ENCODE results near the gene ZNF385C. TPM values are rescaled to one million over a fixed set of nuclear protein-coding genes. Genes with fewer than 3 reads are reported as not detected.
"Not testable (repeated sequence)": the region's sequence is repeated elsewhere in the genome, so short reads cannot be mapped to it uniquely, and the experiment has no call there.

The ZNF385C gene
- 1.9 TPM for total RNA-seq

DNA sequence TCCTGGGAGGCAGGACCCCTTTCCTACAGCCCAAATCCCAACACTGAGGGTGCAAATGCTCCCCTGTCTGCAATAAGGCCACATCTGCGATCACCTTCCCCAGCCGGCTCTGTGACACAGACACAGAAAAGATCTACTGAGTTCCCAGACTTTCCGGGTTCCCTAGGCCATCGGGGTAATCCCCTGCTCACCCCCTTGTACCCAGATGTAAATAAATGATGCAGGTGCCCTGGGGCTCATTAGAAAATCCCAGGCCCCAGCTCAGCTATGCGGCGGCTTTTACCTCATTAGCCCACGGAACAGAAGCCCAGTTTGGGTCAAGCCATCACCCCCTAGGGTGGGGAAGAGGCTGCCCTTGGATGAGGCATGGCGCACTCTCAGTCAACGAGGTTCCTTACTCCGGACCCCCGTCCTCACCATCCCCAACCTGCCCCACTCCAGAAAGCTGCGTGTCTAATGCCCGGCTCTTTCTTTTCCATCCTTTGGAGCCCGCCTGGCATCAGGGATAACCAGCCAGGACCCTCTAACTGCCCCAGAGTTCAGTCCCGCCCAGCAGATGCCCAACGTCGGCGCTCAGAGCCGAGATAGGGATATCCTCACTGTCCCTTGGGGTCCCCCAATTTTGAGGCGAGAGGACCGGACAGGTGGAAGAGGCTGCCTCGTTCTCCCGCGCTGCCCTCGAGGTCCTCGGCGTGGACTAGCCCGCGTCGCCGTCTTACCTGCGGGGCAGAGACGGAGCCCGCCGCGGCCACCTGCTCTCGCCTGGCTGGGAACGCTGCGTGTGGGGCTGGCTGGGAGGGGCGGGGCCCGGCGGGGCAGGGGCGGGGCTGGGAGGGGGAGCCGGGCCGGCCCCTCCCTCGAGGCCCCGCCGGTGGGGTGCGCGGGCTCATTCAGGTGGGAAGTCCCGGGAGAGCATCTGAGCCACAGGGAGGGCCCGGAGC is at the start of gene ZNF385C:
TSS of gene ZNF385C (minus strand) at position 783 of the 941 bp plus-strand sequence. CDS start 35,417 bp downstream, outside the sequence.
- peak in 2 of 3 donors; percentile 19 to 52 for DNase-seq (ENCODE audit: low read depth in 2 of 3, low spot score in 2 of 3)

DNA sequence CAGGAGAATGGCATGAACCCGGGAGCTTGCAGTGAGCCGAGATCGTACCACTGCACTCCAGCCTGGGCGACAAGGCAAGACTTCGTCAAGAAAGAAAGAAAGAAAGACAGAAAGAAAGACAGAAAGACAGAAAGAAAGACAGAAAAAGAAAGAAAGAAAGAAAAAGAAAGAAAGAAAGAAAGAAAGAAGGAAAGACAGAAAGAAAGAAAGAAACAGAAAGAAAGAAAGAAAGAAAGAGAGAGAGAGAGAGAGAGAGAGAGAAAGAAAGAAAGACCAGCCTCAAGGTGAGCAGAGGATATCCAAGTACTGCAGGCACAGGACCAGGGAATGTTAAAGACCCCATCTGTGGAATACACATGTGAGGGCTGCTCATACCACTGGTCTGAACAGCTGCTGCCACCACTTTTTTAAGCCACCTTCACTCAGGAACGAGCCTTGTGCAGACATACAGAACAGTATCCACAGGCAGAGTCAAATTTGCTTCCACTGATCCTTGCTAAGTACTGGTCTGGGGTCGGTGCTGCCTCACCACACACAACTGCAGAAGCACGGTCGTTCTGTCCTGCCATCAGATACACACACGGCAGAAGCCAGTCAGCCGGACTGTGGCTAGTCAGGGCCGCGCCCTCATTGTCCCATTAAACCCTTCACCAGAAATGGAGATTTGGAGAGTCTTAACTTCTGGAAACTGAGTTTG is 48.8 kb upstream of the ZNF385C start:
- DNase-seq (ENCODE audit: low read depth in 2 of 3, low spot score in 2 of 3) = no peak

- not testable (repeated sequence) for DNase-seq (ENCODE audit: low read depth in 2 of 3, low spot score in 2 of 3)
Observed at GRCh38 chr17:42143138-42143537, 44.9 kb upstream of the ZNF385C start.

DNA sequence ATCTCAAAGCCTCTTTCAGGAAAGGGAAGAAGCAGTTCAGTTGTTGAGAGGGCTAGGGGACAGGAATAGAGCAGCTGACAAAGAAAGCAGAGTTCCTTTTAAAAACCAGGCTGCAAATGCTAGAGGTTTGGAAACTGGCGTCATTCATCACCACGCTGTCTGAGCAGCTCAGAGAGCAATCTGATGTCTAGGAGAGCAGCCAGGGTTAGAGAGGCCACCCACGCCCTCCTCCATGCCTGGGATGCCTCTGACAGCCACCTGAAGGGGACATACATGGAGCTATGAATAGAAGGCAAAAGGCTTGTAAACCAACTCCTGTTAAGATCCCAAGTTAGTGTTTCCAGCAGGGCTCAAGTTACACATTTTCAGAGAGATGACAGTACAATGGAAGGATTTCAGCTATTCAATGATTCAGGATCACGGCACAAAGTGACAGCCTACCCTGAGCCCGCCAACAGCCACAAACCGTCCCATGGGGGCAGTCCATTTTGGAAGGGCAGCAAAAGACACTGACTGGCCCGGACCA is 44.2 kb upstream of the ZNF385C start:
- no peak for DNase-seq (ENCODE audit: low read depth in 2 of 3, low spot score in 2 of 3)

DNA sequence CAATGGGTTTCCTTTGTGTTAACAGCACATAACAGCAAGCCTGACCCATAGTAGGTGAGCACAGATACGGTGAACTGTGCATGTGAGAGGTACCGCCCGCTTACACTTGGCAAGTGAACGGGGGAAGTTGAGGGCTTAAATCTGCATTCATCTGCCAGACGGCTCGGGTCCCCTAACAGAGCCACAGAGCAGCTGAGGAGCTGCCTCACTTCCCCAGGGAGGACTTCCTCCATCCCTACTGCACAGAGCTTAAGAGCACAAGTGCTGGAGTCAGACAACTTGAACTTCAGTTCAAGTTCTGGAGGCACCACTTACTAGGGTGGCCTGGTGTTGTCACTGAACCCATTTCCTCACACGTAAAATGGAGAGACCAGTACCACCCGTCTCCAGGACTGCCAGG is 43.1 kb upstream of the ZNF385C start:
- DNase-seq (ENCODE audit: low read depth in 2 of 3, low spot score in 2 of 3) = no peak

- not testable (repeated sequence) for DNase-seq (ENCODE audit: low read depth in 2 of 3, low spot score in 2 of 3)
Observed at GRCh38 chr17:42140690-42141089, 42.4 kb upstream of the ZNF385C start.

GRCh38 chr17:42138749-42139492 is 40.6 kb upstream of the ZNF385C start:
- DNase-seq (ENCODE audit: low read depth in 2 of 3, low spot score in 2 of 3) = no peak

GRCh38 chr17:42136654-42137051 is 38.4 kb upstream of the ZNF385C start:
- DNase-seq (ENCODE audit: low read depth in 2 of 3, low spot score in 2 of 3) = no peak

DNA sequence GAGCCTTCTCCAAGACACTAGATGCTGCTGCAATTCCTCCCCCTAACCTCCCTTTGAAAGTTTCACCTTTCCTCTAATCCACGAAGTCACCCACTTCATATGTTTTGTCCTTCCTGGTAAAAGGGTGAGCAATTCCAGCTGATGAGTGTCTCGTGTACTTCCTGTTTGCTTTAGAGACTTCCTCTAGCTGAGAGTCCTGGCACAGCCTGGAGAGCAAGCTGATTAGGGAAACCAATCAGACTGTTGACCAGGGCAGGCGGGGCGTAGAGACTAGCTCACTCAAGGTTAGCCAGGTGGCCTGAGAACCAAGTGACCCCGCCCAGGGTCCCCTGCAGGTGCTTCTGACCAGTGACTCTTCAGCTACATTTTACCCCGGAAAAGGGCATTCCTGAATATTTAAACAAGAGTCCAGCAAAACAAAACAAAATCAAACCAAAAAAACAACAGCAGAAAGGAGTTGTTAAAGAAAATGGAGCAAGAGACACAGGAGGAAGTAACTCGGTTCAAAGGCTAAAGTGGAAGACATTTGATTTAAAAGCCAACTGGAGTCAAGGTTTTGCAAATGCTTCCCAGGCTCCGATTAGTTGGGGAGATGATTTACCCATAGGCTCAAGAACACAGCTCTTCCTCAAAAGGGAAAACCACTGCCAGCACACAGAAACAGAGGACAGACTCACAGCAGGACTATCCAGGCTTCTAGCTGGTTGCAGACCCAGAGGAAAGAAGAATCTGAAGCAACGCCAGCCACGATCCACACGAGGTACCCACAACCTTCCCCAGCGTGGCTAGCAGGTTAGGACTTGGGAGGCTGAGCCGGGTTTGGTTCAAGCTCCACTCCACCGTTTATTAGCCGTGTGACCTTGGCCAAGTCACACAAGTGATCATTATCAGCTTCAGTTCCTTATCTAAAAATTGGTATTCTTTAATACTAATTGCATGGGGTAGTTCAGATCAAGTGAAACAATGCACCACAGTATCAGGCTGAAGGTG is 37.7 kb upstream of the ZNF385C start:
- DNase-seq (ENCODE audit: low read depth in 2 of 3, low spot score in 2 of 3) = no peak

DNA sequence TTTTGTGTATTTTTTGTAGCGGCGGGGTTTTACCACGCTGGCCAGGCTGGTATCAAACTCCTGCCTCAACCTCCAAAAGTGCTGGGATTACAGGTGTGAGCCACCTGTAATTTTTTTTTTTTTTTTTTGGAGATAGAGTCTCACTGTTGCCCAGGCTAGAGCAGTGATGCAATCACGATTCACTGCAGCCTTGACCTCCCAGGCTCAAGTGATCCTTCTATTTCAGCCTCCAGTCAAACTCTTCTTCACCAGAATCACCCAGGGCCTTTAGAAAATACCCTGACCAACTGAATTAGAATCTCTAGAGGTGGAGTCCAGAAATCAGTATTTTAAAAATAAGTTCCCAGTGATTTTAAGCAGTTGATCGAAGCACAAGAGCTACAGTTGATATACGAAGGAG is 36.9 kb upstream of the ZNF385C start:
- no peak for DNase-seq (ENCODE audit: low read depth in 2 of 3, low spot score in 2 of 3)

GRCh38 chr17:42133461-42134041 is 35.3 kb upstream of the ZNF385C start:
- peak in 2 of 3 donors; percentile 39 to 70 for DNase-seq (ENCODE audit: low read depth in 2 of 3, low spot score in 2 of 3)

DNA sequence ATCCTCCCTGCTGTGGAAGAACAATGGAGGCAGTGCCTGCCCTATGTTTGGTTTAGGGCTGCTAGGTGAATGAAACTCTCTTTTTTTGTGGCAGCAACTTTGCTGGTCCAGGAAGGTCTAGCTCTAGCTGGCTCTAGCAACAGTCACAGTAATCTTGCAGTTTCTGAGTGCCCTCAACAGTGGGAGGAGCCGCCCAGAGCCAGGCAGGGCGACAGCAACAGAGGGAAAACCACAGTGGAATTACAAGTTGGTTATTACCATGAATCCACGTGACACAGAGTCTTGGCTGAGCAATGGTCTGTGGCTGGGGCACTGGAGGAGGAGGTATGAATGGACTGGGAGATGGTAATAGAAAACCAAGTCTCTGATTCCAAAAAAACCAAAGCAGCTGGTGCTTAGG is 34.7 kb upstream of the ZNF385C start:
- DNase-seq (ENCODE audit: low read depth in 2 of 3, low spot score in 2 of 3) = peak in 2 of 3 donors; percentile 56 to 70

GRCh38 chr17:42131981-42132432 is 33.7 kb upstream of the ZNF385C start:
- DNase-seq (ENCODE audit: low read depth in 2 of 3, low spot score in 2 of 3) = peak in 2 of 3 donors; percentile 30 to 53

DNA sequence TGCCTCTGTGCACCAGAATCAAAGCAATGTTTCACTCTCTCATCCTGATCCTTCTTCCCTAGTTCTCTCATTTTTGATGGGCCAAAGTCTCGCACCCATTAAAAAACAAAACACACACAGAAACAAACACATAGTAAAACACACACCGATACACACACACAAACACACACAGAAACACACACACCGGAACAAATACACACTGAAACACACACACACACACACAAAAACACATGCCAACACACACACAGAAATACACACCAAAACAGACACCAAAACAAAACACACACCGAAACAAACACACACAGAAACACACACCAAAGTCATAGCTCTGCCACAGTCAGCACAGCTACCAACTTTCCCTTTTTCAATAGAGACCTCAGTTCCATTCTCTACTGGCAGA is 33.0 kb upstream of the ZNF385C start:
- DNase-seq (ENCODE audit: low read depth in 2 of 3, low spot score in 2 of 3) = no peak

- DNase-seq (ENCODE audit: low read depth in 2 of 3, low spot score in 2 of 3) = peak in 1 of 3 donors; percentile 16
Observed at GRCh38 chr17:42130310-42130936, 32.1 kb upstream of the ZNF385C start.

DNA sequence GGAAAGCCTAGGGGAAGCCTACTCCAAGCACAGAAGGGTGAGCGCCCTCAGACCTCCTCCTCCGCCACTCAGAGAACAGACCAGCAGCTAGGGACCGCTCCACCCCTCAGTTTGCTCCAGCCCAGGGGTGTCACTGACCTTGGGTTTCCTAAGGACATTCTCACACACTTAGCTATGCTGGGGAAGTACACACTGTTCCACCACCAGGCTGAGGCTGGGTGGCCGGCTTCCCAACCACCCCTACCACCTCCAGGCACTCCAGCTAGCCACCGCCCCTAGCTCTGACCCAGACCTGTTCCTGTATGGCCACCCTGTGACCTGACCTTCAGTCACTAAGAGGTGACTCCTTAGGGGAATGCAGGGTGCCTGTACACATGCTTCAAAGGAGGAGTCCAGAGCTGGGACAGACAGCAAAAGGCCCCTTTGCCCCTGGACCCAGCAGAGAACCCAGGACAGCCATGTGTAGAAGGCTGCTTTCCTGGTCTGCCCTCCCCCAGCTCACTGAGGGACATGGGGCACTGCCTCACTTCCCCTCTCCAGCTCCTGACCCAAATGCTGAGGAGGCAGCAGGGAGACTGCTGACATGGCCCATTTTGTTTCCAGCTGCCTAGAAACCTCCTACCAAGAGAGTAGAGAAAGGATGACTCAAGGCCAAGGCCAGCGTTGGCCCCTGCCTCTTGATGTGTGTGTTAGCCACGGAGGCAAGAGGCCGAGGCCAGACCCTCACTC is 31.0 kb upstream of the ZNF385C start:
- no peak for DNase-seq (ENCODE audit: low read depth in 2 of 3, low spot score in 2 of 3)

DNA sequence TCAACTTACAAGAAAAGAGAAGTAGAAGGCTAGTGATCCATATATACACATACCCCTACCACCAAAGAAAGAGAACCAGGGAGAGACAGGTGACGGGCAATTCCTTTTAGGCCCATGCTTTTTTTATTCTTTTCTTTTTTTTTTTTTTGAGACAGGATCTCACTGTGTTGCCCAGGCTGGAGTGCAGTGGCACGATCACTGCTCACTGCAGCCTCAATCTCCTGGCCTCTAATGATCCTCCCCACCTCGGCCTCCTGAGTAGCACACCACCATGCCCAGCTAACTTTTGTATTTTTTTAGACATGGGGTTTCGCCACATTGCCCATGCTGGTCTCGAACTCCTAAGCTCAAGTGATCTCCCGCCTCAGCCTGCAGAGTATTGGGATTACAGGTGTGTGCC is 29.1 kb upstream of the ZNF385C start:
- no peak for DNase-seq (ENCODE audit: low read depth in 2 of 3, low spot score in 2 of 3)

- no peak for DNase-seq (ENCODE audit: low read depth in 2 of 3, low spot score in 2 of 3)
Observed at GRCh38 chr17:42126836-42127235, 28.6 kb upstream of the ZNF385C start.
